ENCODE data around the gene NLGN1. TPM values are rescaled to one million over a fixed set of nuclear protein-coding genes. Genes with fewer than 3 reads are reported as not detected.

Gene NLGN1
- total and polyA plus RNA-seq, 2 of the 8 experiments (the other 6 are each of a cell fraction or from before 2014, with no cell fraction given) = 7.8 to 14.8 TPM

DNA sequence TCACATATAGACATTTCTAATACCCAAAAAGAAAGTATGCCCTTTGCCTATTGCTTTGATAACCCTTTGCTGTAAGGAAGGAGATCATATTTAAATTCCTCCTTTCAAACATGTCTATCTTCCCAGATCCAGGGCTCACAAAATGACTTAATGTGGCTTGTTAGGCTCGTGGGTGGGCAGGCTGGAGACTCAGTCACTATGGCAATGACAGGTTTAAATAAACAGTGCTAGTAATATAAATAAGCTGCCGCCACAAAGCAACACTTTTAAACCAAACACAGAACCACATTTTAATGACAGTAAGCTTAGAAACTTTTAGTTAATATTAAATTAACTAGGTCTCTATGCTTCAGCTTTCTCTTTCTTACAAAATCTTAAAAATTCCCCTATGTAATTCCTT is 845.6 kb downstream of the NLGN1 start:
- Histone ChIP-seq H3K79me1 (ENCODE audit: low read depth, low read length) (no peaks in the 10 kb centered on the region), H4K20me1 (replicated peaks in 1 of 2; ENCODE audit: control insufficient read depth in 1 of 2, insufficient read depth in 2 of 2, low read length in 2 of 2) (no peaks in the 10 kb centered on the region), H3K23ac (ENCODE audit: insufficient read length) (no peak overlapping the region), H4K5ac (ENCODE audit: insufficient read length, low read depth, low read length) (no peak overlapping the region), H2BK15ac (ENCODE audit: low read length) (no peak overlapping the region), H3K27ac (ENCODE audit: low read depth, low read length) (no peak overlapping the region), H3K56ac (replicated peaks; ENCODE audit: insufficient read length, low read depth, low read length) (no peak overlapping the region), H4K91ac (replicated peaks; ENCODE audit: insufficient read length, low read length) (no peak overlapping the region), H2BK5ac (ENCODE audit: low read depth, low read length) (no peak overlapping the region), H3K4me2 (ENCODE audit: insufficient read depth in 1 of 2, low read depth in 2 of 2, low read length in 2 of 2) (no peak overlapping the region), H3K9me3 (ENCODE audit: insufficient read depth in 2 of 2, low read depth in 1 of 2, low read length in 1 of 2) (no peaks in the 10 kb centered on the region; a peak in 1 of 4 replicates), H2BK12ac (ENCODE audit: low read depth, low read length) (no peak overlapping the region), H2AFZ (ENCODE audit: low read length) (no peak overlapping the region), H3K9ac (replicated peaks in 1 of 4; ENCODE audit: extremely low read depth in 1 of 4, low read depth in 3 of 4, low read length in 3 of 4) (no peak overlapping the region), H2BK120ac (replicated peaks; ENCODE audit: low read depth, low read length) (no peak overlapping the region), H3K36me3 (ENCODE audit: control insufficient read depth in 2 of 4, insufficient read depth in 4 of 4, low read length in 3 of 4) (no peaks in the 10 kb centered on the region), H3K4me3 (ENCODE audit: extremely low read depth in 1 of 4, insufficient read depth in 2 of 4, low read depth in 3 of 4, low read length in 4 of 4) (no peak overlapping the region), H3K27me3 (replicated peaks in 1 of 4; ENCODE audit: control insufficient read depth in 3 of 4, extremely low read depth in 1 of 4, insufficient read depth in 3 of 4, low read length in 3 of 4) (no peaks in the 10 kb centered on the region), H3K18ac (ENCODE audit: extremely low read depth, low read length) (no peak overlapping the region), H2BK20ac (ENCODE audit: low read length) (no peak overlapping the region), H3K23me2 (ENCODE audit: low read depth, low read length) (no peaks in the 10 kb centered on the region), H4K8ac (ENCODE audit: extremely low read depth, insufficient read depth, low read length) (no peak overlapping the region), H3K4me1 (replicated peaks in 1 of 4; ENCODE audit: control insufficient read depth in 3 of 4, insufficient read depth in 4 of 4, low read length in 3 of 4) (no peaks in the 10 kb centered on the region), H3K79me2 (ENCODE audit: control insufficient read depth in 1 of 2, insufficient read depth in 2 of 2, low read length in 2 of 2) (no peaks in the 10 kb centered on the region), H3K14ac (ENCODE audit: insufficient read length) (no peak overlapping the region), H2AK5ac (ENCODE audit: low read depth, low read length) (no peak overlapping the region), H3K4ac (replicated peaks; ENCODE audit: insufficient read length, low read depth, low read length) (no peak overlapping the region)
- FAIRE-seq (no peak), DNase-seq (ENCODE audit: low read depth in 1 of 2, low spot score in 2 of 2) (no peak)
- ChIA-PET CTCF (ENCODE audit: partially characterized antibody) (no interaction called here), POLR2A (ENCODE audit: partially characterized antibody) (interaction anchor here (1.5 to 1.6 kb wide), 2 partner anchors 9 to 12 kb away, joined by 3 to 5 read pairs; no protein-coding TSS in a partner anchor)
- no peak for TF ChIP-seq RAD21 (IDR thresholded peaks at IDR 0.05 in 1 of 2, conservative IDR thresholded peaks at IDR 0.05 in 1 of 2; ENCODE audit: low read depth in 2 of 2, low read length in 2 of 2)
- no peak for TF ChIP-seq CTBP2 (IDR thresholded peaks at IDR 0.05; ENCODE audit: borderline replicate concordance, insufficient read depth, insufficient read length, low read length)
- TF ChIP-seq TAF7 (optimal IDR thresholded peaks at IDR 0.05; ENCODE audit: borderline replicate concordance, low read depth, low read length) = no peak
- TF ChIP-seq KDM4A (IDR thresholded peaks at IDR 0.05; ENCODE audit: low read depth, low read length, severe bottlenecking) = no peak
- no peak for TF ChIP-seq KDM1A (IDR thresholded peaks at IDR 0.05; ENCODE audit: borderline replicate concordance, low read length)
- no peak for TF ChIP-seq SP1 (IDR thresholded peaks at IDR 0.05; ENCODE audit: low read depth, low read length)
- no peak for TF ChIP-seq SP4 (IDR thresholded peaks at IDR 0.05; ENCODE audit: low read length)
- no peak for TF ChIP-seq EZH2 (IDR thresholded peaks at IDR 0.05; ENCODE audit: low read depth, low read length, severe bottlenecking)
- no peak for TF ChIP-seq RXRA (IDR thresholded peaks at IDR 0.05; ENCODE audit: insufficient read depth, low read depth, low read length)
- WGBS, 2 experiments (ENCODE audit: extremely low coverage in 1 of 2, insufficient coverage in 1 of 2, insufficient read length in 1 of 2, insufficient replicate concordance in 2 of 2, low coverage in 1 of 2, low lambda C conversion rate in 2 of 2, missing lambda C conversion rate in 1 of 2) = 70% methylated on average over 2 of the region's 2 CpGs; no CpG with 5 or more reads in 1 of the 2 experiments
